Measurements from ENCODE around the gene PPP1R14B.

The PPP1R14B gene

GRCh38 chr11:64245401-64245796, 1.3 kb downstream of the PPP1R14B start:
- DNase-seq = no peak

GRCh38 chr11:64244966-64245365, 1.8 kb downstream of the PPP1R14B start:
- no peak for DNase-seq

- DNase-seq = no peak
Observed at GRCh38 chr11:64244107-64244506, 2.6 kb downstream of the PPP1R14B start.

GRCh38 chr11:64243236-64243854, 3.4 kb downstream of the PPP1R14B start:
- no peak for DNase-seq

GRCh38 chr11:64241491-64242374, 5.0 kb downstream of the PPP1R14B start:
- DNase-seq = peak; percentile 25

DNA sequence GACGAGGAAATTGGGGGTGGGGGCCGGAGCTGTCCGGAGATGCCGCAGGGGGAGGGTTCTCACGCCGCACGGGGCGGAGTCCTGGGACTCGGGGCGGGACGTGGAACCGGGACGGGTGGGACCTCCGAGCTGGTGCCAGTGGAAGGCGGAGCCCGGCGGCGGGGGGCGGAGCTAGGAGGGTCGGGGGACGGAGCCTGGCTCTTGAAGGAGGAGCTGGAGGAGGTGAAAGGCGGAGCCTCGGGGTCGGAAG, 5.6 kb downstream of the PPP1R14B start:
- DNase-seq = peak; percentile 99

DNA sequence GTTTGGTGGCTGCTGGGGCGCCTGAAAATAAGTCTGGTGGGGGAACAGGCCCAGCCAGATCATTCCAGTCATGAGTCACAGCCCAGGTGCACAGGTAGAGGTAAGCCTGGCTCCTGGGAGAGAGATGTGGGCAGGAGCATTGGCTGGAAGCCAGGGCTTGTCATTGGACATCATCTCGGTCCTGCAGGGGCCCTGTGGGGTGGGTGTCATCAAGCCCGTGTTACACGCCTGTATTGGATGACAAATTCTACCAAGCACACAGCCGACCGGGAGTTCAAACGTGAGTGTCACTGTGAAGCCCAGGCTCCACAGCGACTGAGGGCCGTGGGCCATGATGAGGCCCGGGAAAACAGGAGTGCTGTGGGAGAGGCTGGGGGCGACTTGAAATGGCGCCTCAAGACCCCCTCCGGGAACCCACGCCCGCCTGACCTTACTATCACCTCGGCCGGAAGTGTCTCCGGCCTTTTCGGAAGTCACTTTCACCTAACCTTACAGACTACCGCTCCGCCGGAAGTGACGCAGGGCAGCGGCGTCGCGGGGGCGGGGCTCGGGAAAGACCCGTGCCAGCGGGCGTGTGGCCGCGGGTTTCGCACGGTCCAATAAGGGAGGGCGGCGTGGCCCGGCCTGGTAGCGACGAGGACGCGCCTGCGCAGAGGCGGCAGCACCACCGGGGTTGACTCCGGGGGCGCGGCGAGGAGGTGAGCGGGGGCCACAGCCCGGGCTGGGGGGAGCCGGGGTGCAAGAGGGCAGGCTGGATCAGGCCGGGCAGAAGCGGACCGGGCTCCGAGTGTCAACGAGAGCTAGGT, 6.1 kb downstream of the PPP1R14B start, which contains the start of gene FKBP2:
FKBP2 (plus strand) TSS at position 661 of the 806 bp plus-strand sequence. CDS start 1,293 bp downstream, outside the sequence.
- DNase-seq = peak; percentile 97

DNA sequence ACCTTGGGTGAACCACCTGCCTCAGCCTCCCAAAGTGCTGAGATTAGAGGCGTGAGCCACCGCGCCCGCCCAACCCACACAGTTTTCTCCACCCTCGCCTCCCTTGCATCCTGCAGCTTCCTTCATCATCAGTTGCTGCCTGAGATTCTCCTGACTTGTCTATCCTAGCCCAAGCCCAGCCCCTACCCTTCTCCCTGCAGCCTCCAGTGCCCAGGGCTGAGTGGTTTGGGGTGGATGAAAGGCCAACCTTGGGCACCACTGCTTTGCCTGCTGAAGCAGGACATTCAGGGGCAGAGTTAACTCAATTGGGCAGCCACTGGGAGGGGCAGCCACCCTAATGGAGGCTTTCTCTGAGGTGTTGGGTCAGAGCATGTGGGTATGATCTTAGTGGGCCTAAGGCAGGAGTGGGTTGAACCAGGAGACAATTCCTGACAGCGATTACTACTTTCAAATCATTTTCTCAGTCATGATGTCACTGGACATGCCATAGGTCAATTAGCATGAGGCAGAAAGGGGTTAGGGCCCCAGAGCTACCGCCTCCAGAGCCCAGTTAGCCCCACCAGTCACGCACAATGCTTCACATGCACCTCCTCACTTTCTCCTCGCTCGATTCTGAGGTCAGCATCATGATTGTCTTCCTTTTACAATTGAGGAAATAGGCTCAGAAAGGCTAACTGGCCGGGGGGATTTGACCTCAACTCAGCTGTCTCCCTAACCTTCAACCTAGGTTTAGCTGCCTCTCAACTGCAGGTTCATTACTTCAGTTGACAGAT, 6.9 kb downstream of the PPP1R14B start:
- DNase-seq = no peak

DNA sequence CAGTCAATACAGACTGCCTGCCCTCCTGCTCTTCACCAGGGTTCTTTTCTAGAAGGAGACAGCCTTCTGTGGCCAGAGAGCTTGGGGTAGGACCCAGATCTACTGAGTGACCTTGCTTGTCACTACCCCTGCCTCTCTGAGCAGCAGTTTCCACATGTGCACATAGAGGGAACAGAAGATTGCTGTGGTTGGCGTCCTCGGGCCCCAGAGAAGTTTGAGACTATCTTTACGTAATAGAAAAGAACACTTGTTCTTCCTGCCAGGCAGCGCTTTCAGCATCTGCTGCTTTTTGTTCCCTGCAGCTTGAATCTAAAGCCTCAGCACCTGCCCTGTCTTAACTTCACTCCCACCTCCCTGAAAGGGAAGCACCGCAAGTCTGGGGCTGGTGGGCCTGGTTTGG, 7.7 kb downstream of the PPP1R14B start:
- no peak for DNase-seq

- no peak for DNase-seq
Observed at GRCh38 chr11:64238076-64238475, 8.7 kb downstream of the PPP1R14B start.

- no peak for DNase-seq
Observed at GRCh38 chr11:64237484-64237951, 9.2 kb downstream of the PPP1R14B start.

DNA sequence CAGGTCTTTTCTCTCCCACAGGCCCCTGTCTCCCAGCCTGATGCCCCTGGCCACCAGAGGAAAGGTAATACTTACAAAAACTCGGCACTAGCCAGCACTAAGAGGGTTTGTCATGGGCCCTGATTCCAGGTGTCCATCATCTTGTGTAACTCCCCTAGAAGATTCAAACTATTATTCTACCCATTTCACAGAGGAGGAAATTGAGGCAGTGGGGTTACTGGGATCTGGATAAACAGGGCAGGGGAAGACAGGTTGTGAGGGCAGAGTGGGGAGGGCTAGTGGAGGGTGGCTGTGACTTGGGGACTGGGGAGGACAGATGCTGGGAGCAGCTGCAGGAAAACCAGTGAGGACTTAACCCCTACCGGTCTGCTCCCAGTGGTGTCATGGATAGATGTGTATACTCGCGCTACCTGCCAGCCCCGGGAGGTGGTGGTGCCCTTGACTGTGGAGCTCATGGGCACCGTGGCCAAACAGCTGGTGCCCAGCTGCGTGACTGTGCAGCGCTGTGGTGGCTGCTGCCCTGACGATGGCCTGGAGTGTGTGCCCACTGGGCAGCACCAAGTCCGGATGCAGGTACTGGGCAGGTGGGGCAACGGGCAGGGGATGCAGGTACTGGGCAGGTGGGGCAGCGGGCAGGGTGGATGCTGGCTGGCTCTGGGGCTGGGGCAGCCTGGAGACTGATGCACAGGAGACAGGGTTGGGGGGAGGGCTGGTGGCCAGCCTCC, 11.1 kb downstream of the PPP1R14B start:
- DNase-seq = no peak

DNA sequence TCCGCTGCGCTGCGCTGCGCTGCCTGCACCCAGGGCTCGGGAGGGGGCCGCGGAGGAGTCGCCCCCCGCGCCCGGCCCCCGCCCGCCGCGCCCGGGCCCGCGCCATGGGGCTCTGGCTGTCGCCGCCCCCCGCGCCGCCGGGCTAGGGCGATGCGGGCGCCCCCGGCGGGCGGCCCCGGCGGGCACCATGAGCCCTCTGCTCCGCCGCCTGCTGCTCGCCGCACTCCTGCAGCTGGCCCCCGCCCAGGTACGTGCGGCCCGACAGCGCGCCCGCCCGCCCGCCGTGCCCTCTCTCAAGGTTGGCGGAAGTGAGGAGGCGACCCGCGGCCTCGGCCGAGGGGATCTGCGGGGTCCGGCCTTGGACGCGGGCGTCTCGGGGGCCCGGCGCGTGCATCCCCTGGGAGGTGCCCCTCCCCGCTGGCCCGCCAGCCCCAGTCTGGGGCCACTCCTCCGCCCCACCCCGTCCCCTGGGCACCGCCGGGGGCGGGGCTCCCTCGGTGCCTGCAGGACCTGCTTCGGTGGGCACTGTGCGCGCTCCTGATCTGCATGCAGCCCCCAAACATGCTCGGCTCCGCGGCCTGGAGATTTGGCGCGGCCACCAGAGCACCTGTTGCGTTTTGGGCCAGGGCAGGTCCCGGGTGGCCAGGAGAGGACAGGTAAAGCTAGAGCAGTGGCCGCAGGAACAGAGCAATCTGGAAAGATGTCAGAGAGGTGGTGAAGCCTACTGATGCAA, 11.9 kb downstream of the PPP1R14B start:
- peak; percentile 59 for DNase-seq

DNA sequence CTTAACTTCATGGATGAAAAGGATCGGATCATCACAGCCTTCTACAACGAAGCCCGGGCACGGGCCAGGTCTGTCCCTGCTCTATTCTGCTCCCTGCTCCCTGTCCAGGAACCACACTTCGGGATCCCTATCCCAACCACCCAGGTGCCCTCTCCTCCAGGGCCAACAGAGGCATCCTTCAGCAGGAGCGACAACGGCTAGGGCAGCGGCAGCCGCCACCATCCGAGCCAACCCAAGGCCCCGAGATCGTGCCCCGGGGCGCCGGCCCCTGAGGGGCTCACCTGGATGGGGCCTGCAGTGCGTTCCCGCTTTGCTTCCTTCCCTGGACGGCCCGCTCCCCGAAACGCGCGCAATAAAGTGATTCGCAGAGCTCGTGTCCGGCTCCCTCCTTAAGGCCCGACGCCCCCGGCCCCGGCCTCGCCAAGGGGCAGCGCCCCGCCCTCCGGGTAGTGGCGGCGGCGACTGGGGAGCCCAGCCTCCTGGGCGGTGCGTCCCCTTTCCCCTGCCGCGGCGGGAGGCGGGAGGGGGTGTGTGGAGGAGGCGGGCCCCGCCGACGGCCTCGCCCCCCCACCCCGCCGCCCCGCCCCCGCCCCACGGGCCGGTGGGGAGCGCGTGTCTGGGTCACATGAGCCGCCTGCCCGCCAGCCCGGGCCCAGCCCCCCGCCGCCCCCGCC, 12.7 kb downstream of the PPP1R14B start, which contains the start of gene VEGFB:
VEGFB (plus strand) TSS at position 672 of the 674 bp plus-strand sequence. CDS start 250 bp downstream, outside the sequence.
- peak; percentile 63 for DNase-seq

- no peak for DNase-seq
Observed at GRCh38 chr11:64232967-64233315, 13.8 kb downstream of the PPP1R14B start.

DNA sequence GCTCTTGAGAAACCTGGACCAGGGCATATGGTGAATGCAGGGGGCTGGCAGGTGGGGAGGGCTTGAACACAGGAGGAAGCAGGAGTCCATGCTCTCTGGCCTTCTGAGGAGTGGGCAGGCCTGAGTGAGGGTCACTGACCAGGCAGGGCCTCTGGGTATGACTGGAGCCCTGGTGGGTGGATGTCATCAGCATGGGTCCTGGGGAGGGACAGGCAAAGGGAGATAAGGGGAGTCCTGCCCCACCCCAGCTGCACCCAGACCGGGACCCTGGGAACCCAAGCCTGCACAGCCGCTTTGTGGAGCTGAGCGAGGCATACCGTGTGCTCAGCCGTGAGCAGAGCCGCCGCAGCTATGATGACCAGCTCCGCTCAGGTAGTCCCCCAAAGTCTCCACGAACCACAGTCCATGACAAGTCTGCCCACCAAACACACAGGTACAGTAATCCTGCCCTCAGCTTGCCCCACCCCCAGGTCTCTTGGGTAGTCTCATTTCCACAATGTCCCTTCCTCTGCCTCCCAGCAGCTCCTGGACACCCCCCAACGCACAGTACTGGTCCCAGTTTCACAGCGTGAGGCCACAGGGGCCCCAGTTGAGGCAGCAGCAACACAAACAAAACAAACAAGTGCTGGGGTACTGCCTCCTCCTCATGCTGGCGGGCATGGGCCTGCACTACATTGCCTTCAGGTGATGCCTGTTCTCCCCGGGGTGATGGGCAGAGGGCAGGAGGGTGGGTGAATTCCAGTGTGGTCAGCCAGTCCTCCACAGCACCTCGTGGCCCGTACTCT, 14.4 kb downstream of the PPP1R14B start:
- DNase-seq = no peak

- no peak for DNase-seq
Observed at GRCh38 chr11:64231546-64231945, 15.2 kb downstream of the PPP1R14B start.

GRCh38 chr11:64230985-64231365, 15.8 kb downstream of the PPP1R14B start:
- DNase-seq = no peak

- DNase-seq = peak; percentile 91
Observed at GRCh38 chr11:64230171-64230984, 16.4 kb downstream of the PPP1R14B start, which contains the start of gene DNAJC4. TSS of gene DNAJC4 (plus strand) at chr11:64230548. CDS start at chr11:64230855, 307 bp downstream.
